GM20000 (cell line): ENCODE results near the gene IFNA7.
"Not testable (repeated sequence)": the region's sequence is repeated elsewhere in the genome, so short reads cannot be mapped to it uniquely, and the experiment has no call there.

Source experiments
- DNase-seq: peaks from one replicate; pipeline ENCODE4 v3.0.0; 2012; ENCODE audit warnings: low spot score
- CTCF ChIP-seq: IDR thresholded peaks from 2 replicates; pipeline ENCODE4 v1.5.1; 2012; ENCODE audit warnings: mild to moderate bottlenecking, control low read depth; ENCODE audit errors: extremely low read depth, missing control alignments

IFNA7 gene

GRCh38 chr9:21202105-21202504, at the start of gene IFNA7:
TSS of gene IFNA7 (minus strand) at chr9:21202205. CDS start at chr9:21202165, 40 bp downstream.
- DNase-seq = not testable (repeated sequence)

GRCh38 chr9:21251638-21252037, 49.6 kb upstream of the IFNA7 start:
- DNase-seq = no peak
- TF ChIP-seq CTCF = no peak

- DNase-seq = no peak
- TF ChIP-seq CTCF = no peak
Observed at GRCh38 chr9:21251190-21251589, 49.2 kb upstream of the IFNA7 start.

- TF ChIP-seq CTCF = no peak
- no peak for DNase-seq
Observed at GRCh38 chr9:21244836-21245235, 42.8 kb upstream of the IFNA7 start.

- DNase-seq = no peak
- TF ChIP-seq CTCF = no peak
Observed at GRCh38 chr9:21239911-21240310, 37.9 kb upstream of the IFNA7 start, which contains the start of gene IFNA14. TSS of gene IFNA14 (minus strand) at chr9:21240005. CDS start at chr9:21239935, 70 bp downstream.

- DNase-seq = not testable (repeated sequence)
Observed at GRCh38 chr9:21236360-21236714, 34.3 kb upstream of the IFNA7 start.

- peak; percentile 35 for DNase-seq
- peak; percentile 89 for TF ChIP-seq CTCF
Observed at GRCh38 chr9:21235468-21236359, 33.7 kb upstream of the IFNA7 start.

- no peak for TF ChIP-seq CTCF
Observed at GRCh38 chr9:21234153-21234687, 32.2 kb upstream of the IFNA7 start.

More at GRCh38 chr9:21234153-21234687, 32.2 kb upstream of the IFNA7 start:
- no peak for DNase-seq
